Karpas-422 (cell line): Measurements from ENCODE around the gene SIX5. TPM values are rescaled to one million over a fixed set of nuclear protein-coding genes. Genes with fewer than 3 reads are reported as not detected.
"Not testable (repeated sequence)": the region's sequence is repeated elsewhere in the genome, so short reads cannot be mapped to it uniquely, and the experiment has no call there.

Source experiments
- DNase-seq: peaks from one replicate; pipeline ENCODE4 v3.0.0-alpha.2; 2015
- H2AFZ ChIP-seq: fragments of 200-600 bp; sonication (generic); 2 replicates; pipeline ENCODE4 v1.6.1; 2014; ENCODE audit warnings: antibody characterized with exemption, low read length, mixed read lengths
- H3K27ac ChIP-seq: fragments of 200-600 bp; sonication (generic); 2 replicates; pipeline ENCODE4 v1.5.1; 2014; ENCODE audit warnings: mild to moderate bottlenecking, low read length, moderate library complexity
- H3K27me3 ChIP-seq: fragments of 200-600 bp; sonication (generic); 2 replicates; pipeline ENCODE4 v1.6.1; 2014; ENCODE audit warnings: low read length, mixed read lengths
- H3K36me3 ChIP-seq: fragments of 200-600 bp; sonication (generic); 2 replicates; pipeline ENCODE4 v1.6.1; 2014; ENCODE audit warnings: low read length, mixed read lengths; ENCODE audit not compliant: insufficient read depth
- H3K4me1 ChIP-seq: fragments of 200-600 bp; sonication (generic); 2 replicates; pipeline ENCODE4 v1.6.1; 2014; ENCODE audit warnings: mild to moderate bottlenecking, low read length, mixed read lengths
- H3K4me2 ChIP-seq: fragments of 200-600 bp; sonication (generic); 2 replicates; pipeline ENCODE4 v1.6.1; 2014; ENCODE audit warnings: low read length, low read depth, mild to moderate bottlenecking; ENCODE audit not compliant: poor library complexity, severe bottlenecking
- H3K4me3 ChIP-seq: fragments of 200-600 bp; sonication (generic); 2 replicates; pipeline ENCODE4 v1.5.1; 2014; ENCODE audit warnings: mild to moderate bottlenecking, antibody characterized with exemption, low read length, mixed read lengths
- H3K79me2 ChIP-seq: fragments of 200-600 bp; sonication (generic); 2 replicates; pipeline ENCODE4 v1.6.1; 2014; ENCODE audit warnings: mild to moderate bottlenecking, low read length, mixed read lengths
- H3K9ac ChIP-seq: fragments of 200-600 bp; sonication (generic); 2 replicates; pipeline ENCODE4 v1.6.0; 2014; ENCODE audit warnings: low read length
- H3K9me2 ChIP-seq: fragments of 200-600 bp; sonication (generic), shearing (Covaris generic); replicated peaks from 2 replicates; pipeline ENCODE4 v1.6.0; 2014; ENCODE audit warnings: mild to moderate bottlenecking, low read length, moderate library complexity; ENCODE audit not compliant: insufficient read depth
- H3K9me3 ChIP-seq: fragments of 300-700, 200-600 bp; sonication (generic); 2 replicates; pipeline ENCODE4 v1.6.1; 2014; ENCODE audit warnings: low read length, mixed read lengths
- H4K20me1 ChIP-seq: fragments of 200-600 bp; sonication (generic); 2 replicates; pipeline ENCODE4 v1.6.1; 2014; ENCODE audit warnings: mild to moderate bottlenecking, antibody characterized with exemption, low read length, low read depth; ENCODE audit not compliant: insufficient read depth
- total RNA-seq: library from RNA; depleted of rRNA; stranded (reverse); fragments of >200 nt; shearing (Covaris generic); gene quantifications from 2 replicates; pipeline ENCODE4 v1.2.3, GENCODE V29; 2014; ENCODE audit warnings: low replicate concordance

Gene SIX5
- total RNA-seq, 1 experiment from 2014 or later = 2.6 TPM

DNA sequence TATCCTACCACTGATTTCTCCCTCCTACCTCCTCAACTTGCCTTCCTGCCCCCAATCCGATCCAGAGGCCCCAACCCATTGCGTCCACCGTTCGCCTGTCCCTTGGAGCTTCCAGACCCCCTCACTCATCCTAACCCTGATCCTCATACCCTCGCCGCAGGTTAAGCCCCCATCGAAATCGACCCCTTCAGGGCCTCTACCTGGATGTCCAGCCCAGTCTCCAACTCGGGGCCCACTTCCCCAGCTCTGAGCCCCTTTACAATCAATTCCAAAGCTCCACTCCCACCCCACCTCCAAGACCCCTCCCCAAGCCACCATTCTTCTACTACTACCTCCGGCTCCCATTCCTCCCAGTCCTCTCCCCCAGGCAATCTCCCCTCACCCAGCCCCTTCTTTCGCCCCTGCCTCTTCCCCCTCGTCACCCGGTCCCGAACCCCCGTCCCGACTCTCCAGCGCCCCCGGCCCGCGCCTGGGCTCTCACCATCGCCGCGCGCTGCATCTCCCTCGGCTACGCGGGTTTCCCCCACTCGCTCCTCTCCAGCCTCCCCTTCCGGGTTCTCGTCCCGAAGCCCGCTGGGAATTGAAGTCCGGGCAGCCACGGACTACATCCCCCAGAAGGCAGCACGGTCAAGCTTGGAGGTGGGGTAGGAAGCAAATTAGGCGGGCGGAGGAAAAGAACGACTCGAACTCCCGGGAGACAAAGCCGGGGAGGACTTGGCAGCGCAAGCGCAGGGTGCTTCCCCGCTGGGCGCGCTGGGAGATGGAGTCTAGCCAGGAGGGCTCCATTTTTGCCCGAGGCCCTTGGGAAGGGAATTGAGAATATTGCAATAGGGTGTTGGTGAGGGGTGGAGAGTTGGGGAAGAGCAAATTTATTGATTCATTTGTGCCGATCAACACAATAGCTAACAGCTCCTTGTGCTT is 38.4 kb downstream of the SIX5 start, which contains the start of gene FBXO46:
TSS of gene FBXO46 (minus strand) at position 529 of the 921 bp plus-strand sequence. CDS start 17,401 bp downstream, outside the sequence.
- H3K36me3 ChIP-seq = no peaks in the 10 kb centered on the region
- peaks cover 51% of the 10 kb centered on the region for H3K79me2 ChIP-seq
- H3K9me3 ChIP-seq = no peaks in the 10 kb centered on the region
- peak within 1 kb of the TSS; percentile 90 for H3K9ac ChIP-seq
- H3K27ac ChIP-seq = peak within 1 kb of the TSS; percentile 55
- no peaks in the 10 kb centered on the region for H3K27me3 ChIP-seq
- peak within 1 kb of the TSS; percentile 80 for H3K4me2 ChIP-seq
- no peaks in the 10 kb centered on the region for H3K9me2 ChIP-seq
- DNase-seq = peak; percentile 100
- H2AFZ ChIP-seq = peak within 1 kb of the TSS; percentile 95; the same call in 1 of the 2 replicates
- peak within 1 kb of the TSS; percentile 86 for H3K4me3 ChIP-seq
- peaks cover 3% of the 10 kb centered on the region; the same call in 1 of the 2 replicates for H4K20me1 ChIP-seq
- peaks cover 14% of the 10 kb centered on the region for H3K4me1 ChIP-seq

DNA sequence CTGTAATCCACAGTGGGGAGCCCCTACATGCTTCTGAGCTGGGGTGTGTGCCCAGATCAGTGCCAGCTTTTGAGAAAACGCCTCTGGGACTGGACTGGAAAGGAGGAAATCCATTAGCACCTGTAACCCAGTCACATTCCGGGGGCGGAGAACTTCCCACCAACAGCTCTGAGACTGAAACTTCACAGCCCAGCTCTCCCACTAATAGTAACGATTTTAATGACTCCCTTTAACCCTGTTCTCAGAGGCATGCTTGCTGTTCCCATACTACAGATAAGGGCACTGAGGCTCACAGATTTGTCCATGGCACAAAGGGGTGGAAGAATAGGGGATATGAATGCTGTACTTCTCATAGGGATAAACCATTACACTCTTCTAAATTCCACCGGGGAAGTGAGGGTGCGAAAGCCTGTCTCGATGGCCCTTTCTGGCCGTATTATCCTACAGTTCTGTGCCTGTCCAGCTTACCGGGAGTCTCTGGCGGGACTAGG is 39.2 kb downstream of the SIX5 start:
- peak; percentile 51 for DNase-seq
- Histone ChIP-seq H3K36me3 (no peaks in the 10 kb centered on the region), H3K4me3 (peak overlapping the region; percentile 86), H2AFZ (no peak overlapping the region), H3K4me1 (peaks cover 14% of the 10 kb centered on the region), H3K9ac (peak overlapping the region; percentile 90), H3K27ac (peak overlapping the region; percentile 55), H3K79me2 (peaks cover 59% of the 10 kb centered on the region), H3K9me2 (no peaks in the 10 kb centered on the region), H3K4me2 (peak overlapping the region; percentile 80), H3K9me3 (no peaks in the 10 kb centered on the region), H4K20me1 (peaks cover 3% of the 10 kb centered on the region; the same call in 1 of the 2 replicates), H3K27me3 (no peaks in the 10 kb centered on the region)

DNA sequence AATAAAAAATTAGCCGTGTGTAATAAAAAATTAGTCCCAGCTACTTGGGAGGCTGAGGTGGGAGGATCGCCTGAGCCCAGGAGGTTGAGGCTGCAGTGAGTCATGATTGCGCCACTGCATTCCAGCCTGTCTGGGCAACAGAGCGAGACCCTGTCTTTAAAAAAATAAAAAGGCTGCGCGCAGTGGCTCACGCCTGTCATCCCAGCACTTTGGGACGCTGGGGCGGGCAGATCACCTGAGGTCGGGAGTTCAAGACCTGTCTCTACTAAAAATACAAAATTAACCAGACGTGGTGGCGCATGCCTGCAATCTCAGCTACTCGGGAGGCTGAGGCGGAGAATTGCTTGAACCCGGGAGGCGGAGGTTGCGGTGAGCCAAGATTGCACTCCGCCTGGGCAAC is 40.4 kb downstream of the SIX5 start:
- H3K9ac ChIP-seq, H3K9me3 ChIP-seq, H3K9me2 ChIP-seq, H3K36me3 ChIP-seq, H2AFZ ChIP-seq, H3K4me3 ChIP-seq, DNase-seq, H3K4me2 ChIP-seq, H4K20me1 ChIP-seq, H3K27me3 ChIP-seq, H3K27ac ChIP-seq: not testable (repeated sequence)
- H3K79me2 ChIP-seq = peaks cover 70% of the 10 kb centered on the region
- peaks cover 14% of the 10 kb centered on the region for H3K4me1 ChIP-seq

DNA sequence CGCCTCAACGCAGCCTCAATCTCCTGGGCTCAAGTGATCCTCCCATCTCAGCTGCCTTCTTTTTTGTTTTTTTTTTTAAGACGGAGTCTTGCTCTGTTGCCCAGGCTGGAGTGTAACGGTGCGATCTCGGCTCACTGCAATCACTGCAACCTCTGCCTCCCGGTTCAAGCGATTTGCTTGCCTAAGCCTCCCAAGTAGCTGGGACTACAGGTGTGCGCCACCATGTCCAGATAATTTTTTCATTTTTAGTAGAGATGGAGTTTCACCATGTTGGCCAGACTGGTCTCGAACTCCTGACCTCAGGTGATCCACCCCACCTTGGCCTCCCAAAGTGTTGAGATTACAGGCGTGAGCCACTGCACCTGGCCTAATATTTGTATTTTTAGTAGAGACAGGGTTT is 49.0 kb downstream of the SIX5 start:
- peaks cover 60% of the 10 kb centered on the region for H3K79me2 ChIP-seq
- peaks cover 27% of the 10 kb centered on the region for H3K4me1 ChIP-seq
- not testable (repeated sequence) for H3K27ac ChIP-seq, DNase-seq, H3K9me2 ChIP-seq, H3K9ac ChIP-seq, H3K27me3 ChIP-seq, H3K4me2 ChIP-seq, H4K20me1 ChIP-seq, H3K9me3 ChIP-seq, H3K4me3 ChIP-seq, H2AFZ ChIP-seq
- peaks cover 17% of the 10 kb centered on the region; the same call in 1 of the 2 replicates for H3K36me3 ChIP-seq

DNA sequence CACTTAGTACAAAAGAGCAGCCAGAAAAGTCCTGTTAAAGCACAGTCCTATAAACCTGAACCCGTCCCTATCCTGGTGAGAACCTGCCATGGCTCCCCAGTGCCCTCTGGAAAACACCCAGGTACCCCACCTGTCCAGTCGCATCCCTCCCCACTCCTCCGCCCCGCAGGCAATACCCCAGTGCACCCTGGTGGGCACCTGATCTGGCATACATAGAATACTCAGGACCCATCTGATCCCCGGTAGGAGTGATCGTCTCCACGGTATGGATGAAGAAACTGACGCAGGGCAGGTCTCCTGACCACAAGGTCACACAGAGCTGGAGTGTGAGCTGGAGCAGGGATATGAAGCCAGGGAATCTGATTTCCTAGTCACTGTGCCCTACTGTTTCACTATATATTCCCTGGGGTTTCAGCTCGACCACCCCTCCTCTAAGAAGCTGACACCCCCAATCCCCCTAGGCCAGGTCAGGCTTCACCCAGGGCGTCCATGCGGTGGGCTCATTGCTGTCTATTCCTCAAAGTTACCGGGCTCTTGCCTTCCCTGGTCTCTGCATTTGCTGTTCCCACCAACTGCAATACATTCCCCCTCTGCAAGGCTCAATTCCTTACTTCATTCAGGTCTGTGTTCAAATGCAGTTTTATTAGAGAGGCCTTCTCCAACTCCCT is 50.9 kb downstream of the SIX5 start:
- Histone ChIP-seq H4K20me1 (no peaks in the 10 kb centered on the region), H3K27ac (peak overlapping the region; percentile 82), H3K4me2 (peak overlapping the region; percentile 78), H3K79me2 (peaks cover 54% of the 10 kb centered on the region), H2AFZ (no peak overlapping the region), H3K4me1 (peaks cover 29% of the 10 kb centered on the region), H3K9ac (peak overlapping the region; percentile 79), H3K4me3 (peak overlapping the region; percentile 70), H3K27me3 (no peaks in the 10 kb centered on the region), H3K9me3 (no peaks in the 10 kb centered on the region), H3K9me2 (no peaks in the 10 kb centered on the region), H3K36me3 (peaks cover 6% of the 10 kb centered on the region; the same call in 1 of the 2 replicates)
- no peak for DNase-seq

DNA sequence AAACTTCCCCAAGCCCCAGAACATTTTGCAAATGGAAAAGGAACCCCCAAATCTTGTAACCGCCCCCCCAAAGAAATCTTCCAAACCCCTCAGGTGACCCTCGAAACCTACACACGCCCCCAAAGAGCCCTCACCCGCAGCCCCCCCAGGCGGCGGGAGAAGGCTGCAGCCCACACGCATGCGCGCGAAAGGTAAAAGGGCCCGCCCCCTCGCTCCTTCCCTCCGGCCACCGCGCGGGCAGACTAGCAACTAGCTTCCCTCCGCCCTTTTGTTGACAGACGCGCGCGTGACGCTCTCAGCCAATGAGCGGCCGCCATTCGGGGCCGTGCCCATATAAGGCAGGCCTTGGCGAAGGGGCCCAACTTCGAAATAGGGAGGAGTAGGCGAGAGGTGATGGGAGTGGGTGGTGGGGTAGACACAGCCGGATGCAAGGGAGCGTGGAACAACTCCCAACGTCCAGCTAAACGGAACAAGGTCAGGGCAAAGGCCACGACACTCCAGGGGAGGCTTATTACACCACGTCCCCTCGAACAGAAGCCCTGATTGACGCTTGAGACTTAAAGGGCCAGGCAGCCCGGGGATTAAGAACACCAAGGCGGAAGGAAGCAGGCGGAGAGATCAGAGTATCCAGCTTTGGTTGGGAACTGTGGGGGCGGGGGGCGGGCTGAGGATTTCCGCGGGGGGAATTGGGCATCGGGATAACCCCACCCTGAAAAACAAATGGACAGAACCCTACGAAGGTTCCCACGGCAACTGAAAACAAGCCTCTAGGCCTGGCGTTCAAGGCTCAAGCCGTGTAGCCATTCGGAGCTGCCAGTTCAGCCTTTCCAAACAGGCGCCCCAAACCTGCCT is 51.7 kb downstream of the SIX5 start:
- Histone ChIP-seq H4K20me1 (no peaks in the 10 kb centered on the region), H3K4me1 (peaks cover 29% of the 10 kb centered on the region), H3K4me2 (peak overlapping the region; percentile 98), H3K9ac (peak overlapping the region; percentile 90), H3K27ac (peak overlapping the region; percentile 85), H3K4me3 (peak overlapping the region; percentile 95), H3K27me3 (no peaks in the 10 kb centered on the region), H3K9me3 (no peaks in the 10 kb centered on the region), H3K9me2 (no peaks in the 10 kb centered on the region), H2AFZ (no peak overlapping the region), H3K79me2 (peaks cover 50% of the 10 kb centered on the region), H3K36me3 (0 out of 2 replicates have a peak, but pooled peaks cover 5% of the 10 kb centered on the region)
- DNase-seq = peak; percentile 100

DNA sequence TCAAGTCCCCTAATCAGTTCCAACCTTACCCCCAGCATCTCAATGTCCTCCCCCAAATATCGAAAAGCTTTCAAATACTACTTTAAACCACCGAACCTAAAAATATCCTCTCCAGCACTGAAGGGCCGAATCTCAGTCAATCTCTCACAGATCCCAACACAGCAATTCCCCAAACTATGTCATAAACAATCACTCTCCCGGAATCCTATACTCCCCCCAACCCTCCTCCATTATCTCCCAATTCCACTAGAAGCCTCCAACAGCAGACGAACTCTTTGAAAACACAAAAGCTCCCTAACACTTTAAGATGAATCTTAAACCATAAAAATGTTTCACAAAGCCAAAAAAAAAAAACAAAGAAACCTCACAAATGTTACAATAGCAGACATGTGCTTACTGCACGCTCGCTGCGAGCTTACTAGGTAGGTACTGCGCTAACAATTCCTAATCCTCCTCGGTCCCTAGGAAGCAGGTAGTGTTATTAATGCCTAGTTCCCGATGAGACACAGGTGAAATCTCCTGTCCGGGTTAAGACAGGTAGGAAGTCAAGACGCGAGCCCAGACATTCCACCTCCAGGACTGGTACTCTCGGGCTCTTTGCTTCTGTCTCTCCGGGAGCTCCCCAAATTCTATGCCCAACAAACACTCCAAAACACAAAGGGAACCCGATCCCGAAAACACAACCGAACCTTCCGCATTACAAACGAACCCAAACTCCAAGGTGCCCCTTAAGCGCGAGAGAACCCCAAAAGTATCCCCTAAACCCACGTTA is 52.5 kb downstream of the SIX5 start:
- Histone ChIP-seq H3K4me2 (peak overlapping the region; percentile 98), H3K36me3 (0 out of 2 replicates have a peak, but pooled peaks cover 5% of the 10 kb centered on the region), H3K9me3 (no peaks in the 10 kb centered on the region), H3K27me3 (no peaks in the 10 kb centered on the region), H3K9ac (peak overlapping the region; percentile 90), H3K27ac (peak overlapping the region; percentile 85), H2AFZ (no peak overlapping the region), H3K9me2 (no peaks in the 10 kb centered on the region), H3K79me2 (peaks cover 46% of the 10 kb centered on the region), H3K4me3 (peak overlapping the region; percentile 95), H4K20me1 (no peaks in the 10 kb centered on the region), H3K4me1 (peaks cover 29% of the 10 kb centered on the region)
- DNase-seq = peak; percentile 54
